ENCODE measurements around the gene HPS3. TPM values are rescaled to one million over a fixed set of nuclear protein-coding genes. Genes with fewer than 3 reads are reported as not detected.

HPS3 gene
- total RNA-seq, 2 donors from 2014 or later: 15.8 to 19.5 TPM

- intact Hi-C loops (cut with DNase I): loop anchor here (10.0 kb wide), 1 partner anchor 91 kb away; the partner anchor contains the start of gene GYG1
Measured at GRCh38 chr3:149085828-149086231, 43.6 kb upstream of the HPS3 start.

GRCh38 chr3:149086232-149086988 lies 43.0 kb upstream of the HPS3 start, which contains the start of gene HLTF:
HLTF (minus strand) TSS chr3:149086533; CDS start chr3:149086336, 197 bp downstream.
- intact Hi-C loops (cut with DNase I): loop anchor here (10.0 kb wide), 1 partner anchor 92 kb away; the partner anchor contains the start of gene GYG1

More at GRCh38 chr3:149085828-149086231, 43.6 kb upstream of the HPS3 start:
- H3K9me3 ChIP-seq: no peaks in the 10 kb centered on the region
- no peaks in the 10 kb centered on the region for H3K36me3 ChIP-seq
- peak overlapping the region; percentile 41 for H3K27ac ChIP-seq
- peak; percentile 42 for DNase-seq
- peak overlapping the region; percentile 72 for H3K4me3 ChIP-seq
- no peaks in the 10 kb centered on the region for H3K4me1 ChIP-seq
- peak overlapping the region; percentile 51 to 82 for H3K9ac ChIP-seq (ENCODE audit: low read depth in 2 of 2, low read length in 2 of 2)
- H3K27me3 ChIP-seq: no peaks in the 10 kb centered on the region
- no peak for TF ChIP-seq CTCF (IDR thresholded peaks at IDR 0.05)

GRCh38 chr3:149087208-149087607 lies 42.2 kb upstream of the HPS3 start:
- Histone ChIP-seq H3K4me3 (no peak overlapping the region), H3K27me3 (no peaks in the 10 kb centered on the region), H3K36me3 (no peaks in the 10 kb centered on the region), H3K9me3 (no peaks in the 10 kb centered on the region), H3K4me1 (no peaks in the 10 kb centered on the region), H3K9ac (ENCODE audit: low read depth in 2 of 2, low read length in 2 of 2) (no peak overlapping the region), H3K27ac (no peak overlapping the region)
- no peak for DNase-seq
- intact Hi-C loops (cut with DNase I): loop anchor here (10.0 kb wide), 1 partner anchor 92 kb away; the partner anchor contains the start of gene GYG1
- TF ChIP-seq CTCF (IDR thresholded peaks at IDR 0.05): no peak

More at GRCh38 chr3:149086232-149086988, 43.0 kb upstream of the HPS3 start, which contains the start of gene HLTF:
- H3K36me3 ChIP-seq: no peaks in the 10 kb centered on the region
- TF ChIP-seq CTCF (IDR thresholded peaks at IDR 0.05): no peak
- no peaks in the 10 kb centered on the region for H3K9me3 ChIP-seq
- H3K9ac ChIP-seq (ENCODE audit: low read depth in 2 of 2, low read length in 2 of 2): peak within 1 kb of the TSS; percentile 51 to 82
- H3K27ac ChIP-seq: peak within 1 kb of the TSS; percentile 41
- no peaks in the 10 kb centered on the region for H3K27me3 ChIP-seq
- H3K4me1 ChIP-seq: no peaks in the 10 kb centered on the region
- DNase-seq: peak; percentile 95
- H3K4me3 ChIP-seq: peak within 1 kb of the TSS; percentile 72

GRCh38 chr3:149089395-149089794 lies 40.0 kb upstream of the HPS3 start:
- H3K9me3 ChIP-seq: no peaks in the 10 kb centered on the region
- intact Hi-C loops (cut with DNase I): loop anchor here (10.0 kb wide), 1 partner anchor 95 kb away; the partner anchor contains the start of gene GYG1
- no peak overlapping the region for H3K27ac ChIP-seq
- H3K4me3 ChIP-seq: no peak overlapping the region
- no peaks in the 10 kb centered on the region for H3K27me3 ChIP-seq
- no peaks in the 10 kb centered on the region for H3K36me3 ChIP-seq
- no peaks in the 10 kb centered on the region for H3K4me1 ChIP-seq
- no peak overlapping the region for H3K9ac ChIP-seq (ENCODE audit: low read depth in 2 of 2, low read length in 2 of 2)
- DNase-seq: no peak
- TF ChIP-seq CTCF (IDR thresholded peaks at IDR 0.05): no peak

GRCh38 chr3:149090461-149090860 lies 39.0 kb upstream of the HPS3 start:
- no peak for DNase-seq
- no peak for TF ChIP-seq CTCF (IDR thresholded peaks at IDR 0.05)
- Histone ChIP-seq H3K9me3 (no peaks in the 10 kb centered on the region), H3K4me3 (no peak overlapping the region), H3K4me1 (no peaks in the 10 kb centered on the region), H3K36me3 (no peaks in the 10 kb centered on the region), H3K9ac (ENCODE audit: low read depth in 2 of 2, low read length in 2 of 2) (no peak overlapping the region), H3K27ac (no peak overlapping the region), H3K27me3 (no peaks in the 10 kb centered on the region)
- intact Hi-C loops (cut with DNase I): no loop called here
